Measurements from ENCODE around the gene CDH20.

The CDH20 gene

DNA sequence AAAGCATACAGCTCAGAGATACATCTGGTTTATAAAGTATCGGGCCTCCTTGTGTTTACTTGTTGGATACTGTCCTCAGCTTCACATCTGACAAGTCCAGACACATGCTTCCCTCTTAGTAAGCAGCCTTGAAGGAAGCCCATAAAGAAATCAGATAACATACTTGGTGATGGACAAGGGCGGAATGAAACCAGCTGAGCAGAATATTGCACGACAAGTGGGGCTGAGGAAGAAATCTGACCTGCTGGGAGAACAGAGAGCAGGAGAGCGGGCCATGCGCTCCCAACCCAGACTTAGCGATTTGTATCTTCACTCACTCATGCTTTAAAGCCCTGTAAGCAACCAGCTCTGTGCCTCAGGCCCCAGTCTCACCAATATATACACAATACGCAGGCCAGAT is 208.4 kb downstream of the CDH20 start:
- no peak for DNase-seq

DNA sequence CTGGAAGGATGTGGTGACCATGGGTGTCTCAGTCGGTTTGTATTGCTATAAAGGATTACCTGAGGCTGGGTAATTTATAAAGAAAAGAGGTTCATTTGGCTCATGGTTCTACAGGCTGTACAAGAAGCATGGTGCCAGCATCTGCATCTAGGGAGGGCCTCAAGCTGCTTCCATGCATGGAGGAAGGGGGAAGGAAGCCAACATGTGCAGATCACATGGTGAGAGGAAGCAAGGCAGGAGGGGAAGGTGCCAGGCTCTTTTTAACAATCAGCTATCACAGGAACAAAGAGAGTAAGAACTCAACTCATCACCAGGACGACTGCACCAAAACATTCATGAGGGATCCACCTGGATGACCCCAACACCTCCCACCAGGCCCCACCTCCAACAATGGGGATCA is 209.4 kb downstream of the CDH20 start:
- no peak for DNase-seq

DNA sequence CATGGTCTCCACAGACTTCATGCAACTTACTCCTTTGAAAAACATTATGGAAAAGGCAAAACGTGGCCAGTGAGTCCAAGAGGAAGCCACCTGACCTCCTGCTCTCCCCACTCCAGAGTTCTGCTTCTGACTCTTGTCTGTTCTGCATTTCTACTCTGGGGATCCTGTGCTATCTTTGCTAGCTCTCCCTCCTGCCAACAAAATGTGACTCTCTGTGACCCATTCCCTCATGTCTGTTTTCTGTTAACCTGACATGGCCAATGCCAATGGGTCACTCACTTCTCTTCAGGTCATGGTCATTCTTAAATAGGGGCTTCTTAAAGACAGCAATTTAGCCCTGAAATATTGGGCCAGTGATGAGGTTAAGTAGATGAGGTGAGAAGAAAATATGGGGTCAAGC is 210.3 kb downstream of the CDH20 start:
- DNase-seq, result no peak

DNA sequence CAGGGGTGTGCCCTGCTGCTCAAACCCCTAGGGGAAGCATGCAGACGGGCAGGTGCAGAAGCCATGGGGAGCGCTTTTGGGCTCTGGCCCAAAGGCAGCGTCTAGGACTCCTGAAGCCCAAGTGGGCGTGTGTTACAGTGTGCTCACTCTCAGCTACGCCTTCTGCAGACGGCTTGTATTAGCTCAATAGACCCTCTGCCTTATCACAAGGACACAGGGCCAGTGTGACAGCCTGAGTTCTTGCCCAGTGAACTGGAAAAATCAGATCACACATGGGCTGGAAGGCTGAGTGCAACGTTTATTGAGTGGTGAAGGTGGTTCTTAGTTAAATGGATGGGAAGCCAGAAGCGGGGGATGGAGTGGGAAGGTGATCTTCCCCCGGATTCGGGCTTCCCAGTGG is 210.9 kb downstream of the CDH20 start:
- no peak for DNase-seq

DNA sequence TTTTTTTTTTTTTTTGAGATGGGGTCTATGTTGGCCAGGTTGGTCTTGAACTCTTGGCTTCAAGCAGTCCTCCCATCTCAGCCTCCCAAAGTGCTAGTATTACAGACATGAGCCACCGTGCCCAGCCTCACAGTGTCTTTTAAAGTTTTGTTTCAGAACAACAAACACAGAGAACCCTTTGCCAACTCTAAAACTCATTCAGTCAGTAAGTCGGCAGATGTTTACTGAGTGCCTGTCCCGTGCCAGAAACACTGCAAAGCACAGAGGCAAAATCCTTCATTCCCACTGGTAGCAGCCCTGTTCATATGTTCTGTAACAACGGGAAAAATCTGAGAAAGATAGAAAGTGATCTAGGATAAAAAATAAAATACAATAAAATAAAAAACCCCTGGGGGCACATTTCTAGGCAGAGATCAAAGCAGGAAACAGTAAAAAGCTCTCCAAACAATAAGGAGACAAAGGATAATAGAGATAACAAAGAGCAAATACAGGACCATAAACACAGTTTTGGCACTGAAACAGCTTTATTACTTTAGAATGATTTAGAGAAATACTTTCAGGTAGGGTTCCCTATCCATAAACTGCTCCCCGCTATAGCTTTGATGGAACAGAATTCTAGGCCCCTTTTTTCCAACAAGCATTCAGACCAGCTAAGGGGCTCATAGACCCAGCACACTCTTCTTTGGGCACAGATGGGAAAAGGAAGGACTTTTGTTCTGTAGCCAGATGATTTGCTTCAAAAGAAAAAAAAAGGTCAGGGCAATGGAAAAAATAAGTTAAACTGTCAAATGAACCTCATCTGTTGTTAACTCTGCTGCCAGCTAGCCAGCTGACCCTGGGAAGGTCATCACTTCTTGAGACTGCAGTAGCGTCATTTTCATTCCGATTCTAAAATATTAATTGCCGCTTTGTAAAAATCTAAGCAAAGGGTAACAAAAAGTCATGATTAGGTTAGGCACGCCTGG is 212.3 kb downstream of the CDH20 start:
- no peak for DNase-seq

DNA sequence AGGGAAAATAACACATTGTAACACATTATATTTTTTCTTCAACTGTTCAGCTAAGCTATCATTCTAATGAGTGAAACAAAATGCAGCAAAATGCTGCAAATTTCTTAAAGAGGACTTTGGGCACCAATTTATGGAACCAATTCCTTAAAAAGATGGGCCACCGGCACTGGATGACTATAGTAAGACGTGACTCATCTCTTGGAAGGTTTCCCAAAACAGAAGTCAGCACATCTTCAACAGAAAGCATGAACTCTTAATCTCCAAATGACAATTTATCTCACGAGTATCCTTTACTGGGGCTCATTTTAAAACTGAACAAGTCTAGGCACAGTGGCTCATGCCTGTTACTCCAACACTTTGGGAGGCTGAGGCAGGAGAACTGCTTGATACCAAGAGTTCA is 213.4 kb downstream of the CDH20 start:
- no peak for DNase-seq

DNA sequence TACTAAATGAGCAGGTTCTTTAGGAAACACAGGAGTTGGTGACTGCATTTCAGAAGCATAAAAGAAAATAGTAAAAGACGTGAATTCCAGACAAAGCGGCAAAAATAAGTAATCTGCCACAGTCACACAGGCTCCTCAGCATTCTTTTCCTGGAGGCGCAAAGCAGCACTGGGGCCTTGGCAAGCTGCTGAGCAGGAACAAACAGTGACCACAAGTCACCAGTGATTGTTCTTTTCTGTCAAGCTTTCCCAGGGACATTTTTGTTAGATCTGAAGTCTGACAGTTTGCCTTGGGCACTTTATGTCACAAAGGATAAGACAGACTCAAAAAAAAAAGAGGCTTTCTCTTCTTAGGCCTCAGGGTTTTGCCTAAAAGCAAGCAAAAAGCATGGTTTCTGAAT is 216.2 kb downstream of the CDH20 start:
- no peak for DNase-seq

DNA sequence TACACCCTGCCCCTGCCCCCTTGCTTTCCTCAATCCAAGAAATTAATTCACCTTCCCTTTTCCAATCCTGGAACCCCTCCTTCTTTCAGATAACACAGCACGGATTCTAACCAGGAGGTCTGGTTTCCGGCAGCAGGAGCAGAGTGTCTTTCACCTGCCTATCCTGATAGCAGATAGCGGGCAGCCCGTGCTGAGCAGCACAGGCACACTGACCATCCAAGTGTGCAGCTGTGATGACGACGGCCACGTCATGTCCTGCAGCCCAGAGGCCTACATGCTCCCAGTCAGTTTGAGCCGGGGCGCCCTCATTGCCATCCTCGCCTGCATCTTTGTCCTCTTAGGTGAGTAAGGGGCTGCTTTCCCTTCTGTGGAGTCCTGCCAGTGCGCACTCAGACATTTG is 216.7 kb downstream of the CDH20 start:
- no peak for DNase-seq

DNA sequence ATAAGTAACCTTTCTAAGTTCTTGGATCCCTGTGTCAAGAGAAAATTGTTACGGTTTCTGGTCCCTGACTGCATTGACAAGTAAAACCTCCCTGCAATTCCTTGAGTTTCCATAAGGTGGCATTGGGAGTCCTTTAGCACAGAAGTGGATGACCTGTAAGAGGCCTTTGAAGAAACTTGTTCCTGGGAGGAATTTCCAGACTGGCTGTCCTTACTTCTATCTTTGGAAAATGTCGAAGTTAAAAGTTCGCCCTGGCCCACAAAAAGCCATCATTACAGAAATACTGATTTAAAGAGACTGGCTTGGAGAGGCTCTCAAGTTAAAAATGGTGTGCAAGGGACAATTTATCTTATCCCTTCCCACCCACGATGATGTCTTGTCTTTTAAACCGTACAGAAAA is 218.4 kb downstream of the CDH20 start:
- DNase-seq, result no peak

DNA sequence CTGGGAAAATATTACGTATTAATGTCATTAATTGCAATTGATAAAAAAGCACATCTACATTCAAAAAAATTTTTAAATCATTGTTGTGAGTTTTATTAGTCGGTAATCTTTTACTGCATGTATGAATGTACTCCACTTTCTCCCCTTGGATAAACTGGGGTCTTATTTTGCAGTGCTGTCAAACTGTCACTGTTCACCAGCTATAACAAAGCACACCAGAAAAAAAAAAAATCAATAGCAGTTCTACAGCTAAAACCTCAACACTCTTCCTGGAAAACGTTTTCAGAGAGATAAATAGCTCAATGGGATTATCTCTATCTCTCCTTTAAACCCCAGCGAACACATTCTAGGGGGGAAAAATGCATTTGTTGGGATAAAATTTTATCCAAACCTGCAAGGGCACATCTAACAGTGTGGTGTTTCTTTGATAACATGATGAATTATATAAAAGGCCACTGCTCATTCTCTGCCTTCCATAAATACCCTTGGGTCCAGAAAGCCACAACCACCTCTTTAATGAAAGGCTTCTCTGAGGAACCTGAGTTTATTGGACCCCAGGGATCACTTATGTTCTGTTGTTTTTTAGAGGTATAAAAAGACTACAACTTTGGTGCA is 219.9 kb downstream of the CDH20 start:
- DNase-seq, result no peak

DNA sequence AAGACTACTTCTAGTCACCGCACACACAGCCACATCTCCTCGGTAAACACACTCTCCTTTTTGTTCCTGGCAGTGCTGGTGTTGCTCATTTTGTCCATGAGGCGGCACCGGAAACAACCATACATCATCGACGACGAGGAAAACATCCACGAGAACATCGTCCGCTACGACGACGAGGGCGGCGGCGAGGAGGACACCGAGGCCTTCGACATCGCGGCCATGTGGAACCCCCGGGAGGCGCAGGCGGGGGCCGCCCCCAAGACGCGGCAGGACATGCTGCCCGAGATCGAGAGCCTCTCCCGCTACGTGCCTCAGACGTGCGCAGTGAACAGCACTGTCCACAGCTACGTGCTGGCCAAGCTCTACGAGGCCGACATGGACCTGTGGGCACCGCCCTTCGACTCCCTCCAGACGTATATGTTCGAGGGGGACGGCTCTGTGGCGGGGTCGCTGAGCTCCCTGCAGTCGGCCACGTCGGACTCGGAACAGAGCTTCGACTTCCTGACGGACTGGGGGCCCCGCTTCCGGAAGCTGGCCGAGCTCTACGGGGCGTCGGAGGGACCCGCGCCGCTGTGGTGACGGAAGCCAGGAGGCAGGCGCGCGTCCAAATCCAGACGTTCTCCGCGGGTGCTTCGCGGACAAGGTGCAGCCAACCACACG is 221.0 kb downstream of the CDH20 start:
- peak; percentile 20 for DNase-seq

DNA sequence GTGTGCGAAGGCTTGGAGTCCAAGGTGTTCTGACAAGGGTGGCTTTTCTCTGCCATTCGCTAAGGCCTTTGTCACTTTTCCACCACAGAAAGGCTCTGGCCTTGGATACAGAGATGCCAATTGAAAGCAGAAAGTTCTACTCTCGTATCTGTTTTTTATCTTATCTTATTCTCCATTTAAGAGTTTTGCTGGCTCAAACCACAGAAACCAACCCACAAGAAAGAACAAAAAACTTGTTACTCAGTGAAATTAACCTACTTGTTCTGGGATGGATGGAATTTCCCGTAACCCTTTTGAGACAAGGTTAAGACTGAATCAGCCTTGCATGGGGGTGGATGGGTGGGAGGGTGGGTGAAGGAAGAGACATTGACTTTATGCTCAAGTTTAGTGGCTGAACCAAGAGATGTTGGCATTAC is 221.7 kb downstream of the CDH20 start:
- DNase-seq, result no peak

DNA sequence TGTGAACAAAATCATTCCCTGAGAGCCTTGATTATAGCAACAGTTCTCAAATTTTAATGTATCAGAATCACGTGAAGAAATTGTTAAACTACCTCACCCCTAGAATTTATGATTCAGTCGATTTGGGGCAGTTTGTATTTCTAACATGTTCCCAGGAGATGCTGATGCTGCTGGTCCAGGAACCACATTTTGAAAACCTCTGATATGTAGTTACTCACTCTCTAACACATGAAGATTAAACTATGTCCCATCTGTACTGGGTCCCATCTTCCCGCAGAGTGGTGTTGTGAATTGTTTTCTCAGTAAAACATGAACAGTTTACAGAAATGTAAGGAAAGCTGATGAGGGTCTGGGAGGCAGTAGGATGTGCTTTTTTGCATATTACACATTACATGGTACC is 223.1 kb downstream of the CDH20 start:
- DNase-seq, result no peak

DNA sequence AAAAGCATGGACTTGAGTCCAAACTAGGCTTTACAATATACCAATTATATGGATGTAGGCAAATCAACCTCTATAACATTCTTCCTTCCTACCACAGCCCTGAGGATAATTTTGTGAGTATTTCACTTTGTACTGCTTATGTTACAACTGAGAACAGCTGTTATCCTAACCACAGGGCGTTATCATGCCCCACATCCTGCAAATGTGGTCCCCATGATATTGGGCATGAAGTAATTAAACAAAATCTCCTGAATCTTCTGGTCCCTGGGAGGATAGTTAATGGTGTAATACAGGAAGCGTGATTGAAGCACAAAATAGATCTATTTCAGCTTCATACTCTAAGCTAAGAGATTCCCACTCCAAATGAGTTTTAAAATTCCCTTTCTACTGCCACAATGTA is 223.6 kb downstream of the CDH20 start:
- no peak for DNase-seq

DNA sequence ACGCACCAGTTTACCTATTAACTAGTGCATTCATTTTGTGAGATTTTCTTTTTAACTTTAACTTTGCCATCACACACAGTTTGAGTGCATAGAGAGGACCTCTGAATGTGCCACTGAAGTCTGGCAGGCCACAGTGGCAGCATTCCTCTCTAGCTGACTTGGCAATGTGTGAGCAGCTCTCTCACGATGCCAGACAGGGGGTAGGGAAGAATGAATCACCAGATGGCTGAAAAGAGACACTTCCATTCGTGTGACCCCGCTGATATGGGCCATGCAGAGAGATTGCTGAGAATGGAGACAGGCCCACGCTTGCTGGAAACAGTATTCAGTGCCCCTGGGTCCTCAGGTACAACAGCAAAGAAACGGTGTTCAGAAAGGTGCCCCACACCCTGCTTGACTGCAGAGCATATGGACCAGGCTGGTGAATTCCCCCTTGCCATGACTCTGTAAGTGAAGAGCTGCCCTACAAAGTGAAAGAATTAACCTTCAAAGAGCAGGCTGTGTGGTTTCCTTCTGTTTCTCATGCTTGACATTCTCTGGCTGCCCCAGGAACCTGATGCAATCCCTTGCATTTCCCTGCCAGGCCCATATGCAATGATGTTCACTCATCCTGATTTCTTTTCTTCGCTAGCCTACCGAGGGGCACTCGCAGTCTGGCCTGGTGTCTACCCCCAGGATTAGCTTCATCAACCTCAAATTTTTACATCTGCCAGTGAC is 236.1 kb downstream of the CDH20 start:
- no peak for DNase-seq

DNA sequence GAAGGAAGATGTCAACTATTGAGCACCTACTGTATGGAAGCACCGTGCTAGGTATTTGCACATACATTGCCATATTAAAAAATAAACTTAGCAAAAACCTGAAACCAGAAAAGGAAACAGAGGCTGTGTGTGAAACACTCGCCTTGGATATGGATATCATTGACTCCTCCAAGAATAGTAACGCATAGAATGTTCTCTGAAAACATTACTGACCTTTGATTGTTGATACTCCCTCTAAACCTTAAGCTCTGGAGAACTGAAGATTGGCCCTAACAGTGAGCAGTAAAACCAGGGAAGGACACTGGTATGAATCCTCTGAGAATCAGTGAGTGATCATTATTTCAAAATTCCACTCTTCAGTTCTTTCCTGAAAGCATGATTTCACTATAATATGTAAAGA is 236.8 kb downstream of the CDH20 start:
- no peak for DNase-seq

DNA sequence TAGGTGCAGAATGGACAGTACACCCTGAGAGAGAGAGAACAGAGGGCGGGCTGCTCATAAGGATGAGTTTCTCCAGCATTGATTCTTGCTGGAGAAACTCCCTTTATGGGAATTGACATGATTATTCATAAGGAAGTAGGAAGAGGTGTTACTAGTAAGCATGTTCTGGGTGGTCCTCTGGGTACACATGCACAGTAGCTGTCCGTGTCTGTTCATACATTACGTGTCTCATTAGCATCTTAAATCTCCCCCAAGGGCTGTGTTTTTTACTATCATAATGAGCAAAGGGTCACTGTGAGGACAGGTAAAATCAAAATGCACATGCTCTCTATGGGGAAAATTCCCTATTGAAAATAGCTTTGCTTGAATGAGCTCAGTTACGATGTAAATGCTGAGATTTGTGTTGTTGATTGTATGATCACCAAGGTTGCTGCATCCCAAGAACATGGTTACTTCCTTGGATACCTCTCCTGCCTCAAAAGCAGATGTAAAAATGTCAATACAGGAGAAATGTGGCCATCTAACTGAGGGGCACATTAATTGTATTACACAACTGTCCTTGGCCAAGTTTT is 238.9 kb downstream of the CDH20 start:
- DNase-seq, result no peak

DNA sequence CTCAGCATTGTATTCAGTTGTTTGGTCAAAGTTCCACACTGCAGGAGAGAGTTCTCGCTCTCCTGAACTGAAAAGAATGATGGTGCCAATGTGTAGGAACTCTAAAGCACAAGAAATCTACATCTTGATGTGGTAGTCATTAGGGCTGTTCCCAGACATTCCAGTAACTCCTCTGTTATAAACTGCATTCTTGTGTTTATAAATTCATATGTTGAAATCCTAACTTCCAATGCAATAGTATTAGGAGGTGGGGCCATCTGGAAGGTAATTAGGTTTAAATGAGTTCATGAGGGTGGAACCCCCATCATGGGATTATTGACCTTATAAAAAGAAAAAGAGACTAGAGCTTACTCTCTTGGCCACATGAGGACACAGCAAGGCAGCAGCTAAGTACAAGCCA is 239.6 kb downstream of the CDH20 start:
- no peak for DNase-seq

DNA sequence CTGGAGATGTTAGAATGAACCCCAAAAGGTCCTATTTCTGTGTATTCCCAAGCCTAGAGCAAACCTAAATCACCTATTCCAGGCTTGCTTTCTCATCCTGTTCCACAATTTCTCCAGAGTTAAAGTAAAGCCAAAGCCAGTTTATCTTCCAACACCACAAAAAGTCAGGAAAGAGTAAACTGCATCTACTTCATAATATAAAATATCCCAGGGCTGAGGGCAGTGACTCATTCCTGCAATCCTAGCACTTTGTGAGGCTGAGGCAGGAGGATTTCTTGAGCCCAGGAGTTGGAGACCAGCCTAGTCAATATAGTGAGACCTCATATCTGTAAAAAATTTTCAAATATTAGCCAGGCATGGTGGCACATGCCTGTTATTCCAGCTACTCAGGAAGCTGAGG is 241.4 kb downstream of the CDH20 start:
- DNase-seq, result no peak

DNA sequence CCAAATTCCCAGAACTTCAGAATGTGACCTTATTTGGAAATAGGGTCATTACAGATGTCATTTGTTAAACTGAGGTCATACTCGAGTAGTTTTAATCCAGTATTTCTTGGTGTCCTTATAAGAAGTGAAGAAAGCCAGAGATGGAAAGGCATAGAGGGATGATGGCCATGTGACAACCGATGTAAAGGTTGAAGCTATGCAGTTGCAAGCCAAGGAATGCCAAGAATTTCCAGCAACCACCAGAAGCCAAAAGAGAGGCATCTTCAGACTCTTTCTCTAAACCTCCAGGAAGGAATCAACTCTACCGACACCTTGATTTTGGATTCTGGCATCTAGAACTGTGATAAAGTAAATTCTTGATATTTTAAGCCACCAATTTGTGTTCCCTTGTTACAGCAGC is 242.2 kb downstream of the CDH20 start:
- DNase-seq, result no peak

DNA sequence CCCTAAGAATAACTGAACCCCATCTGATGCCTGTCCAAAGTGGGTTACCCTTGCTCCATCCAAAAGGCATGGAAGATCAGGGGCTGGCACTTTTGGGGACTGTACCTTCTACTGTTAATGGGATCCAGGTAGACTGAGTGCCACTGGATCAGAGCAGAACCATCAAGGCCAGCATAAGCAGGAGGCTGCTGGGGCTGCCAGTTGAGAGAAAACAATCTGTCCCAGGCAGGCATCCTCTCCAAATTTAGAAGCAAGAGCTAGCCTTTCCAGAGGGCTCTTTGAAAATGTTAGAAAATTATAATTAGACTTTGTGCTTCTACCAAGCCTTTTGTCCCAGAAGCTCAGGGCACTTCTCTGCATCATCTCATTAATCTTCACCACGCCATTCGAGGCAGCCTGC is 245.6 kb downstream of the CDH20 start:
- no peak for DNase-seq

DNA sequence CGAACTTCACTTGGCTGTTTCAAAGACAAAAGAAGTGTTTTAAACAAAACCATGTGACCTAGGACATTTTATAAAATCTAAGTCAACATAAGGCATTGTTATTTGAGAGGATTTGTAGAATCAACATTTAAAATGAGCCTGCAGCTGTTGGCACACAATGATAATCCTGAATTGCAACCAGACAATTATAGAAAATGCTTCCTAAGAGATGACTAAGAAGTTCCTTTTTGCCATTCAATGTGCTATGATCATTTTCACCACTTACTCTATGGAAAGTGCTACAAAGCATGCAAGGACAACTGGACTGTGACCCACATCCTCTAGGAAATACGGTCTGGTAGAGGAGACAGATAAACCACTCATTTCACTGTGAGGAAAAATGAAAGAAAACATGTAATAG is 246.4 kb downstream of the CDH20 start:
- DNase-seq, result no peak

DNA sequence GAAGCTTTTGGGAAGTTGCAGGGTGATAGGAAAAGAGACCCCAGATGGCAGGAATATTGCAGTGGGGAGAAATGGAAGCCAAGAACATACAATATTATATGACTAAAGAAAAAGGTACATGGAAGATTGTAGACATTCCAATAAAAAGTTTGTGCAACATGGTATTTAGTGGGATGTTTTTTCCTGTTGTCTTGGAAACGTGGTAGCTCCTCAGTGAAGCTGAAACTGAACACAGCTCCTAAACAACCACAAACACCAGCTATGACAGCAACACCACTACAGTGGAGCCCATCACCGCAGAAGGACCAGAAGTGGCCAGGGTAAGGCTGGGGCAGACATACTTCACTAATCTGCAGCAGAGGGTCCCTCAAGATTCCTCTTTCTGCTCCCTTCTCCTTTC is 246.8 kb downstream of the CDH20 start:
- DNase-seq, result no peak
